ENCODE measurements around the gene RRAD. TPM values are rescaled to one million over a fixed set of nuclear protein-coding genes. Genes with fewer than 3 reads are reported as not detected.

The RRAD gene
- total RNA-seq, 1 experiment from 2014 or later: 4.3 TPM

DNA sequence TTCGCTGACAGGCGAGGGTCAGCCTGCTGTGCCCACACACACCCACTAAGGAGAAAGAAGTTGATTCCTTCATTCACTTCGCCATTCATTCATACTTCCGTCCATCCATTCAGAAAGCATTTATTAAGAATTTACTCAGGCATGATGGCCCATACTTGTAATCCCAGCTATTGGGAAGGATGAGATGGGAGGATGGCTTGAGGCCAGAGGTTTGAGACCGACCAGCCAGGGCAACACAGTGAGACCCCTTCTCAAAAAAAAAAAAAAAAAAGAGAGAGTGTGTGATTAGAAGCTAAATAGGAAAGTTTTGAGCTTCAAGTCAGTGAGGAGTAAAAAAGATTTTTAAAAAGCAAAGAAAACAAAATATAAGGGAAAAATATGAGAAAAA, 18.7 kb upstream of the RRAD start:
- intact Hi-C loops (cut with micrococcal nuclease; ENCODE audit: unreplicated experiment): no loop called here
- BruUV-seq (replicated peaks): no TSS peak

GRCh38 chr16:66943426-66944053, 18.2 kb upstream of the RRAD start:
- no peak for DNase-seq (ENCODE audit: low read depth, low spot score)
- POLR2A ChIA-PET: no interaction called here
- BruUV-seq (replicated peaks): no TSS peak
- H3K27me3 ChIP-seq (ENCODE audit: control insufficient read depth, insufficient read depth, low read length): no peaks in the 10 kb centered on the region
- in situ Hi-C loops (cut with HindIII; ENCODE audit: low pct_unique_long_range_greater_than_20kb, low sequenced_read_pairs): no loop called here
- TF ChIP-seq TCF7L2 (IDR thresholded peaks at IDR 0.05; ENCODE audit: low read depth, low read length): no peak
- no peak for TF ChIP-seq POLR2AphosphoS5 (IDR thresholded peaks at IDR 0.05; ENCODE audit: low read depth, low read length)
- TF ChIP-seq, protein P1, sequence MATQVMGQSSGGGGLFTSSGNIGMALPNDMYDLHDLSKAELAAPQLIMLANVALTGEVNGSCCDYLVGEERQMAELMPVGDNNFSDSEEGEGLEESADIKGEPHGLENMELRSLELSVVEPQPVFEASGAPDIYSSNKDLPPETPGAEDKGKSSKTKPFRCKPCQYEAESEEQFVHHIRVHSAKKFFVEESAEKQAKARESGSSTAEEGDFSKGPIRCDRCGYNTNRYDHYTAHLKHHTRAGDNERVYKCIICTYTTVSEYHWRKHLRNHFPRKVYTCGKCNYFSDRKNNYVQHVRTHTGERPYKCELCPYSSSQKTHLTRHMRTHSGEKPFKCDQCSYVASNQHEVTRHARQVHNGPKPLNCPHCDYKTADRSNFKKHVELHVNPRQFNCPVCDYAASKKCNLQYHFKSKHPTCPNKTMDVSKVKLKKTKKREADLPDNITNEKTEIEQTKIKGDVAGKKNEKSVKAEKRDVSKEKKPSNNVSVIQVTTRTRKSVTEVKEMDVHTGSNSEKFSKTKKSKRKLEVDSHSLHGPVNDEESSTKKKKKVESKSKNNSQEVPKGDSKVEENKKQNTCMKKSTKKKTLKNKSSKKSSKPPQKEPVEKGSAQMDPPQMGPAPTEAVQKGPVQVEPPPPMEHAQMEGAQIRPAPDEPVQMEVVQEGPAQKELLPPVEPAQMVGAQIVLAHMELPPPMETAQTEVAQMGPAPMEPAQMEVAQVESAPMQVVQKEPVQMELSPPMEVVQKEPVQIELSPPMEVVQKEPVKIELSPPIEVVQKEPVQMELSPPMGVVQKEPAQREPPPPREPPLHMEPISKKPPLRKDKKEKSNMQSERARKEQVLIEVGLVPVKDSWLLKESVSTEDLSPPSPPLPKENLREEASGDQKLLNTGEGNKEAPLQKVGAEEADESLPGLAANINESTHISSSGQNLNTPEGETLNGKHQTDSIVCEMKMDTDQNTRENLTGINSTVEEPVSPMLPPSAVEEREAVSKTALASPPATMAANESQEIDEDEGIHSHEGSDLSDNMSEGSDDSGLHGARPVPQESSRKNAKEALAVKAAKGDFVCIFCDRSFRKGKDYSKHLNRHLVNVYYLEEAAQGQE (IDR thresholded peaks at IDR 0.05; ENCODE audit: insufficient read depth in 1 of 2, low read depth in 2 of 2, low read length in 1 of 2): no peak
- no peak for TF ChIP-seq SIN3A (IDR thresholded peaks at IDR 0.05; ENCODE audit: borderline replicate concordance, insufficient read depth, low read depth, low read length)
- intact Hi-C loops (cut with micrococcal nuclease; ENCODE audit: unreplicated experiment): no loop called here
- no peak for ATAC-seq
- H3K9me3 ChIP-seq (ENCODE audit: control insufficient read depth, insufficient read depth, low read depth, low read length): no peaks in the 10 kb centered on the region
- H3K27ac ChIP-seq (ENCODE audit: low read length): no peak overlapping the region
- H3K36me3 ChIP-seq (ENCODE audit: control insufficient read depth, insufficient read depth, low read length): no peaks in the 10 kb centered on the region
- H3K4me3 ChIP-seq (ENCODE audit: low read depth in 2 of 2, low read length in 2 of 2): no peak overlapping the region
- CTCF ChIA-PET: interaction anchor here (0.6 kb wide), 1 partner anchor 83 kb away, joined by 3 read pairs; no protein-coding TSS in a partner anchor
- H3K4me1 ChIP-seq (ENCODE audit: control insufficient read depth, insufficient read depth, low read length): no peaks in the 10 kb centered on the region

More for the DNA sequence above, 18.7 kb upstream of the RRAD start:
- Histone ChIP-seq H3K27ac (ENCODE audit: low read length) (no peak overlapping the region), H3K9me3 (ENCODE audit: control insufficient read depth, insufficient read depth, low read depth, low read length) (no peaks in the 10 kb centered on the region), H3K27me3 (ENCODE audit: control insufficient read depth, insufficient read depth, low read length) (no peaks in the 10 kb centered on the region), H3K4me1 (ENCODE audit: control insufficient read depth, insufficient read depth, low read length) (no peaks in the 10 kb centered on the region), H3K4me3 (ENCODE audit: low read depth in 2 of 2, low read length in 2 of 2) (no peak overlapping the region), H3K36me3 (ENCODE audit: control insufficient read depth, insufficient read depth, low read length) (no peaks in the 10 kb centered on the region)
- TF ChIP-seq TCF7L2 (IDR thresholded peaks at IDR 0.05; ENCODE audit: low read depth, low read length) (no peak), POLR2AphosphoS5 (IDR thresholded peaks at IDR 0.05; ENCODE audit: low read depth, low read length) (no peak), SIN3A (IDR thresholded peaks at IDR 0.05; ENCODE audit: borderline replicate concordance, insufficient read depth, low read depth, low read length) (no peak)
- TF ChIP-seq, protein P2, sequence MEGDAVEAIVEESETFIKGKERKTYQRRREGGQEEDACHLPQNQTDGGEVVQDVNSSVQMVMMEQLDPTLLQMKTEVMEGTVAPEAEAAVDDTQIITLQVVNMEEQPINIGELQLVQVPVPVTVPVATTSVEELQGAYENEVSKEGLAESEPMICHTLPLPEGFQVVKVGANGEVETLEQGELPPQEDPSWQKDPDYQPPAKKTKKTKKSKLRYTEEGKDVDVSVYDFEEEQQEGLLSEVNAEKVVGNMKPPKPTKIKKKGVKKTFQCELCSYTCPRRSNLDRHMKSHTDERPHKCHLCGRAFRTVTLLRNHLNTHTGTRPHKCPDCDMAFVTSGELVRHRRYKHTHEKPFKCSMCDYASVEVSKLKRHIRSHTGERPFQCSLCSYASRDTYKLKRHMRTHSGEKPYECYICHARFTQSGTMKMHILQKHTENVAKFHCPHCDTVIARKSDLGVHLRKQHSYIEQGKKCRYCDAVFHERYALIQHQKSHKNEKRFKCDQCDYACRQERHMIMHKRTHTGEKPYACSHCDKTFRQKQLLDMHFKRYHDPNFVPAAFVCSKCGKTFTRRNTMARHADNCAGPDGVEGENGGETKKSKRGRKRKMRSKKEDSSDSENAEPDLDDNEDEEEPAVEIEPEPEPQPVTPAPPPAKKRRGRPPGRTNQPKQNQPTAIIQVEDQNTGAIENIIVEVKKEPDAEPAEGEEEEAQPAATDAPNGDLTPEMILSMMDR (IDR thresholded peaks at IDR 0.05): no peak
- TF ChIP-seq, protein P1 (IDR thresholded peaks at IDR 0.05; ENCODE audit: insufficient read depth in 1 of 2, low read depth in 2 of 2, low read length in 1 of 2): no peak
- ChIA-PET POLR2A (interaction anchor here (0.6 kb wide), 2 partner anchors 87 to 304 kb away, joined by 4 to 7 read pairs; no protein-coding TSS in a partner anchor), CTCF (interaction anchor here (0.6 kb wide), 1 partner anchor 43 kb away, joined by 3 read pairs; no protein-coding TSS in a partner anchor)
- no peak for DNase-seq (ENCODE audit: low read depth, low spot score)
- no peak for ATAC-seq
- in situ Hi-C loops (cut with HindIII; ENCODE audit: low pct_unique_long_range_greater_than_20kb, low sequenced_read_pairs): no loop called here

All from Panc1 (cell line).